ENCODE data around the gene NCOR1. TPM values are rescaled to one million over a fixed set of nuclear protein-coding genes. Genes with fewer than 3 reads are reported as not detected.

The NCOR1 gene
- total and polyA plus RNA-seq, 2 experiments from 2014 or later = 50.6 to 95.7 TPM

DNA sequence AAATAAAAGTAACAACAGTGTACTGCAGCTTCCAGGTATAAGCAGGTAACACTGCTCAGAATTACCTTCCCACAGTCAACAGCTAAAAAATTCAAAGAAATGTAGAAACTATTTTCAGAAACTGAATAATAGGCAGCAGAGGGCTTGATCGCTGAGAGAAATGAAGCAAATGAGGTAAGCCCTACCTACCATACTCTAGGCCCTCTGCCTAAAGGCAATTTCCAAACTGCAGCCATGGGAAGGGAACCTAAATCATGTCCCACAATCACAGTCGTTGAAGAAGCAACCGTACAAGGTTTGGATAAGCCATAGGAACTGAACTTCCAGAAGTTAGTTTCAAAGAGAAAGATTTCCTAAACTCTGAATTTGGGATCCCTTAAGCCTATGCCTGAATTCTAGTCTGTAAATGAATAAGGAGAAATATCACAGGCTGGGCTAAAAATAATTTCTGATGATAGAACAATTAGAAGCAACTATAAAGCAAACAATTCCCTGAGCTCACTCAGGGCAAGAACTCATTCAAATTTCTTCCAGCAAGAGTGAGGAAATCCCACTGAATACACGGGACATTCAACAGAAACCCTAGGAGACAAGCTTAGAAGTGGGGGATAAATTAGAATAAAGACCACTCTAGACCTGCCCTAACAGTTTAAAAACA lies 24.5 kb downstream of the NCOR1 start:
- Histone ChIP-seq H3K27ac (no peak overlapping the region), H3K27me3 (replicated peaks; ENCODE audit: insufficient read depth) (no peaks in the 10 kb centered on the region)

DNA sequence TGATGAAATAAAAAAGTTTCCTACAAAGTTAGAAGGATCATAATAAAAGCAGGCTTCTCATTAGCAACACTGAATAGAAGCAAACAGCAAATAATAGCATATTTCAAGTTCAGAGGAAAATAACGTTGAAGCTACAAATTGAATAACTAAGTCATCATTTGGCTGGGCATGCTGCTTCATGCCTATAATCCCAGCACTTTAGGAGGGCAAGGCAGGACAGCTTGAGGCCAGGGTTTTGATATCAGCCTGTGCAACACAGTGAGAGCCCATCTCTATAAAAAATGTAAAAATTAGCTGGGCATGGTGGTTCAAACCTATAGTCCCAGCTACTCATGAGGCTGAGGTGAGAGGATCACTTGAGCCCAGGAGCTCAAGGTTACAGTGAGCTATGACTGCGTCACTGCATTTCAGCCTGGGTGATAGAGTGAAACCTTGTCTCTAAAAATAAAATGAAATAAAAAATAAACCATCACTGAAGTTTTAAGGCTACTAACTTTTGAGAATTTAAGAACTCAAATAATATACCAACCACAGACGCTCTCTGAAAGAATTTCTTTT lies 25.5 kb downstream of the NCOR1 start:
- peaks cover 100% of the 10 kb centered on the region for H3K79me2 ChIP-seq (ENCODE audit: insufficient read depth)
- H3K9ac ChIP-seq = no peak overlapping the region
- H3K9me2 ChIP-seq (ENCODE audit: insufficient read depth) = no peaks in the 10 kb centered on the region
- H3K36me3 ChIP-seq (ENCODE audit: low read depth) = peaks cover 27% of the 10 kb centered on the region
- DNase-seq = no peak
- H3K4me1 ChIP-seq (ENCODE audit: insufficient read depth) = peaks cover 8% of the 10 kb centered on the region; the same call in 1 of the 2 replicates
- no peak overlapping the region for H3K4me2 ChIP-seq (ENCODE audit: unreplicated experiment)
- in situ Hi-C loops (cut with MboI) = no loop called here
- no peak overlapping the region for H3K27ac ChIP-seq
- H3K4me3 ChIP-seq = no peak overlapping the region
- 0 out of 2 replicates have a peak, but pooled peaks cover 4% of the 10 kb centered on the region for H4K20me1 ChIP-seq (ENCODE audit: insufficient read depth)
- no peaks in the 10 kb centered on the region for H3K27me3 ChIP-seq (replicated peaks; ENCODE audit: insufficient read depth)
- WGBS, 2 experiments (ENCODE audit: low coverage in 1 of 2, low lambda C conversion rate in 2 of 2, missing lambda C conversion rate in 2 of 2) = 72 to 75% methylated on average over 3 of the region's 3 CpGs
- H3F3A ChIP-seq (ENCODE audit: insufficient read depth) = 0 out of 2 replicates have a peak, but pooled peaks cover under 1% of the 10 kb centered on the region
- no peak overlapping the region for H2AFZ ChIP-seq
- no peaks in the 10 kb centered on the region for H3K9me3 ChIP-seq (ENCODE audit: low read depth)
- TF ChIP-seq EZH2 (IDR thresholded peaks at IDR 0.05; ENCODE audit: insufficient read depth, poor library complexity, severe bottlenecking) = no peak
- TF ChIP-seq EZH2phosphoT487 (IDR thresholded peaks at IDR 0.05; ENCODE audit: insufficient read depth, low read depth) = no peak

More for the DNA sequence above, 24.5 kb downstream of the NCOR1 start:
- peaks cover 8% of the 10 kb centered on the region; the same call in 1 of the 2 replicates for H3K4me1 ChIP-seq (ENCODE audit: insufficient read depth)
- H2AFZ ChIP-seq = no peak overlapping the region
- no peaks in the 10 kb centered on the region for H3F3A ChIP-seq (ENCODE audit: insufficient read depth)
- 0 out of 2 replicates have a peak, but pooled peaks cover 4% of the 10 kb centered on the region for H4K20me1 ChIP-seq (ENCODE audit: insufficient read depth)
- no peak overlapping the region for H3K4me2 ChIP-seq (ENCODE audit: unreplicated experiment)
- peaks cover 100% of the 10 kb centered on the region for H3K79me2 ChIP-seq (ENCODE audit: insufficient read depth)
- H3K9me3 ChIP-seq (ENCODE audit: low read depth) = no peaks in the 10 kb centered on the region
- TF ChIP-seq EZH2phosphoT487 (IDR thresholded peaks at IDR 0.05; ENCODE audit: insufficient read depth, low read depth) = no peak
- TF ChIP-seq EZH2 (IDR thresholded peaks at IDR 0.05; ENCODE audit: insufficient read depth, poor library complexity, severe bottlenecking) = no peak
- H3K9me2 ChIP-seq (ENCODE audit: insufficient read depth) = no peaks in the 10 kb centered on the region
- WGBS, 2 experiments (ENCODE audit: low coverage in 1 of 2, low lambda C conversion rate in 2 of 2, missing lambda C conversion rate in 2 of 2) = 64 to 76% methylated on average over 4 of the region's 4 CpGs
- peaks cover 21% of the 10 kb centered on the region for H3K36me3 ChIP-seq (ENCODE audit: low read depth)
- in situ Hi-C loops (cut with MboI) = no loop called here
- no peak overlapping the region for H3K9ac ChIP-seq
- H3K4me3 ChIP-seq = no peak overlapping the region
- no peak for DNase-seq

DNA sequence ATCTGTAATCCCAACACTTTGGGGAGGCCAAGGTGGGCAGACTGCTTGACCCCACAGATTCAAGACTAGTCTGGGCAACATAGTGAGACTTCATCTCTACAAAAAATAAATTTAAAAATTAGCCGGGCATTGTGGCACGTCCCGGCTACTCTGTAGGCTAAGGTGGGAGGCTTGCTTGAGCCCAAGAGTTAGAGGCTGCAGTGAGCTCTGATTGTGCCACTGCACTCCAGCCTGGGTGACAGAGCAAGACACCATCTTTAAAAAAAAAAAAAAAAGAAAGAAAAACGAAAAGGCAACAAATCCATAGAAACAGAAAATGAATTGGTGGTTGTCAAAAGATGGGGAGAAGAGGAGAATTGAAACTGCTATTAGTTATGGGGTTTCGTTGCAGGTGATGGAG lies 27.7 kb downstream of the NCOR1 start:
- H3K4me1 ChIP-seq (ENCODE audit: insufficient read depth) = peaks cover 8% of the 10 kb centered on the region; the same call in 1 of the 2 replicates
- 0 out of 2 replicates have a peak, but pooled peaks cover 4% of the 10 kb centered on the region for H4K20me1 ChIP-seq (ENCODE audit: insufficient read depth)
- no peak overlapping the region for H3K4me3 ChIP-seq
- no peak overlapping the region for H3K27ac ChIP-seq
- no peak overlapping the region for H2AFZ ChIP-seq
- 97 to 98% methylated on average over 5 of the region's 5 CpGs for WGBS, 2 experiments (ENCODE audit: low coverage in 1 of 2, low lambda C conversion rate in 2 of 2, missing lambda C conversion rate in 2 of 2)
- H3K9me2 ChIP-seq (ENCODE audit: insufficient read depth) = no peaks in the 10 kb centered on the region
- H3K9ac ChIP-seq = no peak overlapping the region
- TF ChIP-seq EZH2phosphoT487 (IDR thresholded peaks at IDR 0.05; ENCODE audit: insufficient read depth, low read depth) (no peak), EZH2 (IDR thresholded peaks at IDR 0.05; ENCODE audit: insufficient read depth, poor library complexity, severe bottlenecking) (no peak)
- H3K9me3 ChIP-seq (ENCODE audit: low read depth) = no peaks in the 10 kb centered on the region
- H3K27me3 ChIP-seq (replicated peaks; ENCODE audit: insufficient read depth) = no peaks in the 10 kb centered on the region
- in situ Hi-C loops (cut with MboI) = no loop called here
- peaks cover 100% of the 10 kb centered on the region for H3K79me2 ChIP-seq (ENCODE audit: insufficient read depth)
- H3F3A ChIP-seq (ENCODE audit: insufficient read depth) = peaks cover 9% of the 10 kb centered on the region; the same call in 1 of the 2 replicates
- DNase-seq = no peak
- H3K36me3 ChIP-seq (ENCODE audit: low read depth) = peaks cover 28% of the 10 kb centered on the region
- no peak overlapping the region for H3K4me2 ChIP-seq (ENCODE audit: unreplicated experiment)

DNA sequence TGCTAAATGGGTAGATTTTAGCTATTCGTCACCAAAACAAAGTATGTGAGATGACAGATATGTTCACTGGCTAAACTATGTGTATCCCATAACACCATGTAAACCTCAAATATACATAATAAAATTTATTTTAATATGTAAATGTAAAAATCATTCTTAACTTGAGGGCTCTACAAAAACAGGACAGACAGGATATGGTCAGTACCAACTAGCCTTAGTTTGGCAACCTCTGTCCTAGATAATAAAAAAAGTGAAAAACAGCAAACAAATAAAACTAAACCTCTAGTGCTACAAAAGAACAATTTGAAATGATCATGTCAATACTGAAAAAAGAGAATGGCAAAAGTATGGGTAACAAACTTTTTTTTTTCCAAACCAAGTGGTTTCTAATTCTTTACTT lies 33.8 kb downstream of the NCOR1 start:
- Histone ChIP-seq H3K9me2 (ENCODE audit: insufficient read depth) (no peaks in the 10 kb centered on the region), H3K4me3 (no peak overlapping the region), H3K9me3 (ENCODE audit: low read depth) (no peaks in the 10 kb centered on the region), H3K27me3 (replicated peaks; ENCODE audit: insufficient read depth) (no peaks in the 10 kb centered on the region), H3K4me1 (ENCODE audit: insufficient read depth) (peaks cover 7% of the 10 kb centered on the region), H2AFZ (no peak overlapping the region), H3F3A (ENCODE audit: insufficient read depth) (peaks cover 9% of the 10 kb centered on the region; the same call in 1 of the 2 replicates), H3K36me3 (ENCODE audit: low read depth) (peaks cover 24% of the 10 kb centered on the region; the same call in 1 of the 2 replicates), H3K27ac (no peak overlapping the region), H3K79me2 (ENCODE audit: insufficient read depth) (peaks cover 99% of the 10 kb centered on the region), H3K4me2 (ENCODE audit: unreplicated experiment) (no peak overlapping the region), H3K9ac (no peak overlapping the region), H4K20me1 (ENCODE audit: insufficient read depth) (peaks cover 4% of the 10 kb centered on the region; the same call in 1 of the 2 replicates)
- in situ Hi-C loops (cut with MboI) = no loop called here
- DNase-seq = no peak
- TF ChIP-seq EZH2phosphoT487 (IDR thresholded peaks at IDR 0.05; ENCODE audit: insufficient read depth, low read depth) = no peak
- TF ChIP-seq EZH2 (IDR thresholded peaks at IDR 0.05; ENCODE audit: insufficient read depth, poor library complexity, severe bottlenecking) = no peak
- WGBS, 2 experiments (ENCODE audit: low coverage in 1 of 2, low lambda C conversion rate in 2 of 2, missing lambda C conversion rate in 2 of 2) = 95 to 100% methylated on average over 1 of the region's 1 CpG

All from GM23248 (cell line).